H7 (cell line): ENCODE results near the gene SBF2. TPM values are rescaled to one million over a fixed set of nuclear protein-coding genes. Genes with fewer than 3 reads are reported as not detected.
"Not testable (repeated sequence)": the region's sequence is repeated elsewhere in the genome, so short reads cannot be mapped to it uniquely, and the experiment has no call there.

Experiments used
- DNase-seq: peaks from one replicate; pipeline ENCODE4 v3.0.0; 2012
- H3K27me3 ChIP-seq: 2 replicates; pipeline ENCODE4 v1.6.0; 2011; ENCODE audit warnings: mild to moderate bottlenecking, low read length; ENCODE audit not compliant: control insufficient read depth, insufficient read depth
- H3K36me3 ChIP-seq: replicated peaks from 2 replicates; pipeline ENCODE4 v1.5.1; 2011; ENCODE audit warnings: low read length; ENCODE audit not compliant: control insufficient read depth, insufficient read depth
- H3K4me3 ChIP-seq: 2 replicates; pipeline ENCODE4 v1.5.1; 2011; ENCODE audit warnings: low read depth, mild to moderate bottlenecking, control low read depth, low read length, moderate library complexity; ENCODE audit not compliant: insufficient read depth
- total RNA-seq: library from RNA; depleted of rRNA; stranded (reverse); fragments of >200 nt; shearing (Covaris generic); gene quantifications from 2 replicates; pipeline ENCODE4 v1.2.3, GENCODE V29; 2014

Gene SBF2
- total RNA-seq, 1 experiment from 2014 or later: 34.5 TPM

DNA sequence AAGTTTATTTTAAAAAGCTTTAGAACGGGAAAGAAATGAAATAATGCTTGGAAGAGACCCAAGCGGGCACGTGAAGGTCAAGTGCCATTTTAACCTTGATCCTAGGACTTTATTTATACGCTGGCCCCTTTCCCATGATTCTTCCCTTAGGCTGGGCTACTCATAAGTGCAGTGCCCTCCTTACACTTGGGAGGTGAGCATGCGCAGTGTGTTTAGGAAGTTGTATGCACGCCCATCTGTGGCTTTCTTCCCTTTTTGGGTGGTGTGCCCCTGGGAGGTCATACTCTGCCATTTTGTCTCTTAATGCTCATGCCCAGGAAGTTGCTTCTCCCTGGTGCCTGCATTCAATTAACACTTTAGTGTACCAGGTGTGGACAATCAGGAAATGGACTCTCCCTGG is 390.4 kb downstream of the SBF2 start:
- Histone ChIP-seq H3K4me3 (no peak overlapping the region), H3K27me3 (no peaks in the 10 kb centered on the region), H3K36me3 (no peaks in the 10 kb centered on the region)
- no peak for DNase-seq

DNA sequence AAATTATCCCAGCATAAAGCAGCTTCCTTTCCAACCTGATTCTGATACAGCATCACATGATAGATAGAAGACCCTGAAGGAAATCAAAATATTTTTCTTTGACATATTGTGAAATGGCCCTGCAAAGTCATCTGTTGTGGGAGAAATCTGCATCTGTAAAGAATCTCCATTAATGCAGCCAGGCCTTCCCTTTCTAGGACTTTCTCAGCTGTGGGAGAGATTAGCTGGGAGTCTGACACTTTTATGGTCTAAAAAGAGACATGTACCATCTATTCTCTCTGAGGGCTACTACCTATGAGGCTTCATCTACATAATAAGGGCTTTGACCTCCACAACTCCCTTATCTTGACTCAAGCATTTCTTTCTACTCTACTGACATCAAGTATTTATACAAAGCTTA is 392.1 kb downstream of the SBF2 start:
- H3K36me3 ChIP-seq: no peaks in the 10 kb centered on the region
- DNase-seq: no peak
- no peaks in the 10 kb centered on the region for H3K27me3 ChIP-seq
- H3K4me3 ChIP-seq: no peak overlapping the region

DNA sequence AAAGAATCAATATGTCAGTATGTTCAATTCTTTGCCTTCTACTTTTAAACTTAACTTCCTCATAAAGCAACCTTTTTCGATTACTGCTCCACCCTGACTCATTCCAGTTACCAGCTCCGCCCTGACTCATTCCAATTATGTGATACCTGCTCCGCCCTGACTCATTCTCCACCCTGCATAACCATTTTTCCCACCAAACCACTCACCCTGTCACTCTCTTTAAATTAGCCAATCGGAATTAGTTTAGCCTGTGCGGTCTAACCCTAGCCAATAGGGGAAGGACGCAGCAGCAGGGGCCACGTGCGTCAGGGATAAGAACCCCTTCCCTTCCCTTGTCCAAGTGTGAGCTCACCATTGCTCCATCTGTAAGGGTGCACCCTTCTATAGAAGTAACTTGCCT is 393.8 kb downstream of the SBF2 start:
- H3K4me3 ChIP-seq, H3K27me3 ChIP-seq, H3K36me3 ChIP-seq, DNase-seq: not testable (repeated sequence)

DNA sequence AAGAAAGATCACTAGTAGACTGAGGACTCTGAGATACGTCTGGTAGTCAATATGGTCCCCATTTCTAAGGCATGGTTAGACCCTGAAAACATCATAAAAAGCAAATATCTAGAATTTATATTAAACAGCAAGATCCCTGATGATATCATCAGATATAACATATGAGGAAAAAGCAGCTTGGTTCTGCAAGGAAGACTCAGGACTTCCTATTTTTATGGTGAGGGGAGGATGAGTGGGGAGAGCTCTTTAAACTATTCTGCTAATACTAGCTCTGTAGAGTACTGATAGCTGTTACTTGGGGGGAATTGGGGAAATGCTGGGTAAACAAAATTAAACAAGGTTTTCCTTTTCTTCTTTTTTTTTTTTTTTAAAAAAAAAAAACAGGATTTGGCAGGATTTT is 394.3 kb downstream of the SBF2 start:
- no peak for DNase-seq
- Histone ChIP-seq H3K27me3 (no peaks in the 10 kb centered on the region), H3K4me3 (no peak overlapping the region), H3K36me3 (peaks cover 2% of the 10 kb centered on the region; the same call in 1 of the 2 replicates)

- H3K4me3 ChIP-seq: no peak overlapping the region
- DNase-seq: no peak
- H3K27me3 ChIP-seq: no peaks in the 10 kb centered on the region
- H3K36me3 ChIP-seq: peaks cover 2% of the 10 kb centered on the region; the same call in 1 of the 2 replicates
These were observed 397.1 kb downstream of the SBF2 start for GRCh38 chr11:9896902-9897301.

DNA sequence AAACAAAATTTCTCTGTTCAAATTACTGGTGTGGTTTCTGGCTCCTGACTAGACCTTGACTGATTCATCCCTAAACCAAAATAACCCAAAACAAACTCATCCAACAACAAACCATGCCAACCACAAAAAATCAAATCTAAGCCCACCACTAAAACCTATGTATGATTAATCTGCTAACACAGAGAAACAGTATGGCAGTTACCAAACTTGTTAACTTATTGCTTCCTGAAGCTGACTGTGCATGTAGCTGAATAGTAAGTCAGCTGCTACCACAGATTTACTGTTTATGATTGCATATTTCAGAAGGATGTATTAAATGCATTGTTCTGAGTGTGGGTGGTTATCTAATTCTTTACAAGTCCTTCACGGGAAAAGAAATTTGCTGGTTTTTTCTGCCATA is 399.0 kb downstream of the SBF2 start:
- no peak for DNase-seq
- peaks cover 2% of the 10 kb centered on the region; the same call in 1 of the 2 replicates for H3K36me3 ChIP-seq
- H3K4me3 ChIP-seq: no peak overlapping the region
- H3K27me3 ChIP-seq: no peaks in the 10 kb centered on the region

GRCh38 chr11:9893474-9893873 is 400.5 kb downstream of the SBF2 start:
- Histone ChIP-seq H3K27me3 (no peaks in the 10 kb centered on the region), H3K4me3 (no peak overlapping the region), H3K36me3 (peaks cover 2% of the 10 kb centered on the region; the same call in 1 of the 2 replicates)
- no peak for DNase-seq

DNA sequence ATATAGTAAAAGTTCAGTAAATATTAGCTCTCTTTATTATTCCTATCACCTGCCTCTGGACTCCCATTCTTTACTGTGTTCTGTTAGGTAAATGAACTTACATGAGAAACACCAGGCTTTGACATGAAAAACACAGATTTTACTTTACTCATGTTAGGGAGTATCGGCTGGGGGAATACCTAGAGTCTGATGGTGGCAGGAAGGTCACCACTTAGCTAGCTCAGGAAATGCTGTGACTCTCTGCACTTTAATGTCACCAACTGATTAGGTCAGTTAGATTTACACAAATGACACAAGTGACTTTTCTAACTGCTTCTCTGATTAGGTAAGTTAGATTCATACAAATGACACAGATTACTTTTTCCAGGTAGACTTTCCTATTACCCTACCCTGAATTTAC is 405.1 kb downstream of the SBF2 start:
- H3K4me3 ChIP-seq: no peak overlapping the region
- no peak for DNase-seq
- no peaks in the 10 kb centered on the region for H3K36me3 ChIP-seq
- H3K27me3 ChIP-seq: no peaks in the 10 kb centered on the region

GRCh38 chr11:9887472-9887871 is 406.5 kb downstream of the SBF2 start:
- no peak for DNase-seq
- no peaks in the 10 kb centered on the region for H3K27me3 ChIP-seq
- no peak overlapping the region for H3K4me3 ChIP-seq
- no peaks in the 10 kb centered on the region for H3K36me3 ChIP-seq

DNA sequence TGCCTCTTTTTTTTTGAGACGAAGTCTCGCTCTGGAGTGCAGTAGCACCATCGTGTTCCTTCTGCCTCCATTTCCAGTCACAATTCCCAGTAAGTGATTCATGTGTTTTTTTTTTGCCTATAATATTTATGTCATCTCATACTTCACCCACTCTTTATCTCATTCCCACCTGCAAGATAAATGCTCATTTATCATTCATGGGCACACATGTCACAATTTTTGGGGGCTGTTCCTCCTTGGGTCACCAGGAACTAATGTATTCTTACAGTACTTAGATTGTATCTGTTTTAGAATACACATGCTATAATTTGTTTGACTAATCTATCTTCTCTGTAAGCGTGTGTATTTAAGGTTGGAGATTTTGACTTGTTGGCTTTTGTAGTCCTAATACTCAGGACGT is 407.4 kb downstream of the SBF2 start:
- Histone ChIP-seq H3K36me3 (no peaks in the 10 kb centered on the region), H3K4me3 (no peak overlapping the region), H3K27me3 (no peaks in the 10 kb centered on the region)
- no peak for DNase-seq

GRCh38 chr11:9884601-9885000 is 409.4 kb downstream of the SBF2 start:
- no peak for DNase-seq
- H3K4me3 ChIP-seq: no peak overlapping the region
- no peaks in the 10 kb centered on the region for H3K36me3 ChIP-seq
- no peaks in the 10 kb centered on the region for H3K27me3 ChIP-seq

DNA sequence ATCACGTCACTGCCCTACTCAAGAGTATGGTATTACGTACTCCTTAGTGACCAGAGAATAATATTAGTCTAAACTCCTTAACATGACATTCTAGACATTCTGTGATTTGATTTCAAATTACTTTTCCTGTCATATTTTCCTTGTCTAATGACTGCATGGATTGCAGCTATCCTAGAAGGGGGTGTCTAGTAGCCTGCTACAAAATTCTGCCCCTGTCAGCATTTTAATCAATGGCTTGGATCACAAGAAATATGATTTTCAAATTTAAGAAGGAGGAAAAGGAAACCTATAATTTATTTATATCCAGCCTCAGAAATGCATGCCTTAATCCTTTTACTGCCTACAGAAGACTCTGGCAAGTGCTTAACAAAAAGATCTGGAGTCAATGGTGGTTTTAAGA is 413.4 kb downstream of the SBF2 start:
- H3K4me3 ChIP-seq: no peak overlapping the region

DNA sequence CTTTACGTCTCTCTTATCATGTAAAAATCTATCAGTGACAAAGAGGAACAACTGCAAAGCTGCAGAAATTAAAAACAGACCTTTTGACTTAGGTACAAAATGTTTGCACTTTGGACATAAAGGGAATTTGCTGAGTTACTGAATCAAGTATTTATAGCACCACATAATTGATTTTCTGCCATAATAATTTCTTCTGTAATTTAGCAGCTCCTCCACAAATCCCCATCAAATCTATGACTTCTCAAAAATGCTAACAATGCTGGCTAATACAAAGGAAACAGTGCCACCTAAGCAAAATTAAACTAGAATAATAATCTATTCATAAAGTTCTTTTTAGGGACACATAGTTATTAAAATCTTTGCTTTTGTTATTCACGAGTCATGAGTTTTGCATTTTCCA is 415.1 kb downstream of the SBF2 start:
- no peak for DNase-seq
- Histone ChIP-seq H3K27me3 (no peaks in the 10 kb centered on the region), H3K36me3 (no peaks in the 10 kb centered on the region), H3K4me3 (no peak overlapping the region)

More for the DNA sequence above, 413.4 kb downstream of the SBF2 start:
- H3K27me3 ChIP-seq: no peaks in the 10 kb centered on the region
- H3K36me3 ChIP-seq: no peaks in the 10 kb centered on the region
- DNase-seq: no peak

- Histone ChIP-seq H3K27me3 (no peaks in the 10 kb centered on the region), H3K4me3 (no peak overlapping the region), H3K36me3 (0 out of 2 replicates have a peak, but pooled peaks cover 2% of the 10 kb centered on the region)
- no peak for DNase-seq
These were observed 417.7 kb downstream of the SBF2 start for GRCh38 chr11:9876331-9876730.

GRCh38 chr11:9875862-9876261 is 418.2 kb downstream of the SBF2 start:
- DNase-seq: no peak
- no peaks in the 10 kb centered on the region for H3K27me3 ChIP-seq
- H3K36me3 ChIP-seq: 0 out of 2 replicates have a peak, but pooled peaks cover 2% of the 10 kb centered on the region
- no peak overlapping the region for H3K4me3 ChIP-seq

- DNase-seq: no peak
- Histone ChIP-seq H3K27me3 (no peaks in the 10 kb centered on the region), H3K4me3 (no peak overlapping the region), H3K36me3 (0 out of 2 replicates have a peak, but pooled peaks cover 2% of the 10 kb centered on the region)
These were observed 418.6 kb downstream of the SBF2 start for GRCh38 chr11:9875399-9875798.
